SU-DHL-6 (cell line): ENCODE measurements around the gene ERCC3.
"Not testable (repeated sequence)": the region's sequence is repeated elsewhere in the genome, so short reads cannot be mapped to it uniquely, and the experiment has no call there.

Experiments used
- H2AFZ ChIP-seq: fragments of 200-600 bp; sonication (generic); 2 replicates; pipeline ENCODE4 v1.6.1; 2014; ENCODE audit warnings: low read depth, mild to moderate bottlenecking, moderate library complexity, mixed read lengths, antibody characterized with exemption, low read length; ENCODE audit not compliant: severe bottlenecking
- H3F3A ChIP-seq: fragments of 200-600 bp; shearing (Covaris generic); 2 replicates; pipeline ENCODE4 v1.6.0; 2016; ENCODE audit warnings: antibody characterized with exemption, mild to moderate bottlenecking; ENCODE audit not compliant: insufficient read depth
- H3K27ac ChIP-seq: fragments of 200-600 bp; sonication (generic); 2 replicates; pipeline ENCODE4 v1.5.1; 2016; ENCODE audit warnings: low read depth, mild to moderate bottlenecking, low read length, moderate library complexity, mixed read lengths
- H3K27me3 ChIP-seq: fragments of 200-600 bp; sonication (generic), shearing (Covaris generic); 2 replicates; pipeline ENCODE4 v1.6.0; 2014; ENCODE audit warnings: mild to moderate bottlenecking, low read length
- H3K36me3 ChIP-seq: fragments of 200-600 bp; sonication (generic); 2 replicates; pipeline ENCODE4 v1.6.1; 2014; ENCODE audit warnings: mild to moderate bottlenecking, low read length, mixed read lengths
- H3K4me2 ChIP-seq: fragments of 300-600, 200-600 bp; shearing (Covaris generic), sonication (generic); 2 replicates; pipeline ENCODE4 v1.6.0; 2014; ENCODE audit warnings: low read length, low read depth, mild to moderate bottlenecking; ENCODE audit not compliant: poor library complexity, severe bottlenecking
- H3K4me3 ChIP-seq: fragments of 200-600 bp; sonication (generic); 2 replicates; pipeline ENCODE4 v1.5.1; 2014; ENCODE audit warnings: antibody characterized with exemption, low read length, mild to moderate bottlenecking, mixed read lengths; ENCODE audit not compliant: insufficient read depth, poor library complexity, severe bottlenecking
- H3K79me2 ChIP-seq: fragments of 200-600 bp; sonication (generic); 2 replicates; pipeline ENCODE4 v1.6.1; 2014; ENCODE audit warnings: mild to moderate bottlenecking, low read length, moderate library complexity; ENCODE audit not compliant: insufficient read depth
- H3K9ac ChIP-seq: fragments of 200-600 bp; sonication (generic); 2 replicates; pipeline ENCODE4 v1.7.0; 2014; ENCODE audit warnings: mild to moderate bottlenecking, low read length
- H3K9me2 ChIP-seq: fragments of 200-600 bp; sonication (generic); replicated peaks from 2 replicates; pipeline ENCODE4 v1.6.1; 2014; ENCODE audit warnings: low read length; ENCODE audit not compliant: insufficient read depth
- H3K9me3 ChIP-seq: fragments of 200-600 bp; sonication (generic); 2 replicates; pipeline ENCODE4 v1.6.1; 2014; ENCODE audit warnings: low read length, mixed read lengths; ENCODE audit not compliant: insufficient read depth
- H4K20me1 ChIP-seq: fragments of 200-600 bp; sonication (generic); 2 replicates; pipeline ENCODE4 v1.6.1; 2014; ENCODE audit warnings: low read depth, mild to moderate bottlenecking, antibody characterized with exemption, low read length, moderate library complexity, mixed read lengths
- CTCF ChIP-seq: fragments of 200-600 bp; sonication (generic); IDR thresholded peaks from one replicate; pipeline ENCODE4 v1.5.1; 2017; ENCODE audit warnings: antibody characterized with exemption, mild to moderate bottlenecking, low read length, moderate library complexity; ENCODE audit not compliant: insufficient read depth, poor library complexity, severe bottlenecking
- EZH2phosphoT487 ChIP-seq: fragments of 200-600 bp; sonication (generic), shearing (Covaris generic); conservative IDR thresholded peaks from 2 replicates; pipeline ENCODE4 v1.6.1; 2018; ENCODE audit warnings: mild to moderate bottlenecking, antibody characterized with exemption, low read length, moderate library complexity, mixed read lengths

The ERCC3 gene

DNA sequence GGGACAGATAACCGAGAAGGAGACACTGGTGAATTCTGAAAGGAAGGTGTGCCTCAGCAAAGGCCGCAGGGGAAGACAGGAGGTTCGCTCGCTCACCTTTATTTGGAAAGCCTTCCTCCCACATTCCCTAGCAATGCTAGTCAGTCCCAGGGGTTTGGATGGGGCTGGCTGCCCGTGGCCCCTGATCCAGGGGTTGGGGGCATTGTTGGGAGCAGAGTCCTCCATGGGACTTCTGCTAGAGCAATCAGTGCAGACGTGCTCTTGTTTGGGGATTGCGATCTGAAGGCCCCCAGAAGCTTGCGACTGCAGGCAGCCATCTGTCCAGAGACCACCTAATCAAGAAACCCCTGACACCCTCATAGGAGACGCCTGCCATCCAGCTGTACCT lies 67.8 kb downstream of the ERCC3 start:
- H3K36me3 ChIP-seq: no peaks in the 10 kb centered on the region
- H3F3A ChIP-seq: no peaks in the 10 kb centered on the region
- no peak overlapping the region for H3K9ac ChIP-seq
- no peaks in the 10 kb centered on the region for H3K9me2 ChIP-seq
- no peak for TF ChIP-seq EZH2phosphoT487
- no peak for TF ChIP-seq CTCF
- H3K27ac ChIP-seq: no peak overlapping the region
- no peaks in the 10 kb centered on the region for H3K9me3 ChIP-seq
- H3K4me3 ChIP-seq: no peak overlapping the region
- no peak overlapping the region for H2AFZ ChIP-seq
- H3K79me2 ChIP-seq: no peaks in the 10 kb centered on the region
- no peaks in the 10 kb centered on the region for H4K20me1 ChIP-seq
- H3K27me3 ChIP-seq: no peaks in the 10 kb centered on the region
- H3K4me2 ChIP-seq: no peak overlapping the region

DNA sequence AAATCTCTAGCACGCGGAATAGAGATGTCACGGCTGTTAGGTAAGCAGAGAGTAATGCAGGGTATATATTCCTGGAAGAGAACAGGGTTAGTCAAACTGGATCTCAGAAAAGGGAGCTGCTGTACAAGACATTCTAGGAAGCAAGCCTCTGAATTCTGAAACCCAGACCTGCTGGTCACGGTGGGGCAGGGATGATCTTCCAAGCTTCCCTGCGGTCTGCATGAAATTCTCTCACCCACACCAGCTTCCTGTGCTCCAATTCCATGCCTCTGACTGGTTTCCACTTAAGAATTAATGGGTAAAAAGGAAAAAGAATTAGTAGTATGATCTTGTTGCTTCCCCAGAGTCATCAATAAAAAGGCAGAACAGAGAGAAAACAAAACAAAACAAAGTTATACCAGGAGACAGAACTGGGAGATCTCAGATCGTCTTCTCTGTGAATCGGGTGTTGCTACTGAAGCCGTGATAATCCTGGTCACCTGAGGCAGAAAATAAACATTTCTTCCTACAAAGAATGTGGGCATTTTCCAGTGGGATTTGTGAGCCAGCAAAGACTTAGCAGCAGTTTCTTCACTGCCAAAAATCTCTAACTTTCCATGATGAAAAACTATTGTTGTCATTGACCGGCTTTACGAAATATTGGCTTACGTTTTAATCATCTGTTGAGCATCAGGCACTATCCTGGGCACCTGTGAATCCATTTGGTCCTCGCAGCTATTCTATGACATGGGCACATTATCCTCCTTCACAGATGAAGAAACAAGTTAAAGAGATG lies 68.6 kb downstream of the ERCC3 start:
- H3K4me3 ChIP-seq: no peak overlapping the region
- H3K9me3 ChIP-seq: no peaks in the 10 kb centered on the region
- no peaks in the 10 kb centered on the region for H3F3A ChIP-seq
- no peaks in the 10 kb centered on the region for H3K79me2 ChIP-seq
- no peak overlapping the region for H3K27ac ChIP-seq
- H3K9me2 ChIP-seq: no peaks in the 10 kb centered on the region
- no peak overlapping the region for H3K4me2 ChIP-seq
- no peaks in the 10 kb centered on the region for H3K27me3 ChIP-seq
- H3K36me3 ChIP-seq: no peaks in the 10 kb centered on the region
- TF ChIP-seq CTCF (no peak), EZH2phosphoT487 (no peak)
- no peak overlapping the region for H2AFZ ChIP-seq
- no peak overlapping the region for H3K9ac ChIP-seq
- no peaks in the 10 kb centered on the region for H4K20me1 ChIP-seq

GRCh38 chr2:127224135-127224534 lies 69.8 kb downstream of the ERCC3 start:
- not testable (repeated sequence) for H4K20me1 ChIP-seq, H3F3A ChIP-seq

DNA sequence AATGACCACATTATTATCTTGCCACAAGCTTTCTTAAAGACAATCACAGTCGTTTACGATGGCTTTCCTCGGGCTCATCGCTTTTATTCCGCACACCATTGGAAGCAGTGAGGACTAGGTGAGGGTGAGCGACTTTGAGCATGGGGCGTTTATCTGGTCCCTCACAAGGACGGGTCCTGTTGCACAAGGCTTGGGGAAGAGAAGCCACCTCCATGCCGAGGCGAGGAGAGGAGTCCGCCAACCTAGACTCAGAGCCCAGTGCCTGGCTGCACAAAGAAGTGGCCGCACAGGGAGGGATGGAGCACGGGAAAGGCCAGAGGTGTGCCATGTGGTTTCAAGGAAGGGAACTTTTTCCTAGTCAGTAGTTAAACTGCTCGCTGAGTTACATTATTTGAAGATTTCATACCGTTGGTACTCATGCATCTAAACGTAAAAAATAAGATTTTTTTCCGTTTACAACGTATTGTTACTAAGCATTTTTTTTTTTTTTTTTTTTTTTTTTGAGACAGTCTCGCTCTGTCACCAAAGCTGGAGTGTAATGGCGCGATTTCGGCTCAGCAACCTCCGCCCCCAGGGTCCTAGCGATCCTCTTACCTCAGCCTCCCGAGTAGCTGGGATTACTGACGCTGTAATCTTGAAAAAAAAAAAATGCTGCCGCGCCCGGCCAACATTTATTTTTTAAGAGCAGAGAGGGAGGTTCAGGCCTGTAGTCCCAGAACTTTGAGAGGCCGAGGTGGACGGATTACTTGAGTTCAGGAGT lies 73.0 kb downstream of the ERCC3 start:
- no peak overlapping the region for H2AFZ ChIP-seq
- no peaks in the 10 kb centered on the region for H4K20me1 ChIP-seq
- H3K27me3 ChIP-seq: no peaks in the 10 kb centered on the region
- no peaks in the 10 kb centered on the region for H3K36me3 ChIP-seq
- H3K9me2 ChIP-seq: no peaks in the 10 kb centered on the region
- H3K79me2 ChIP-seq: no peaks in the 10 kb centered on the region
- no peaks in the 10 kb centered on the region for H3F3A ChIP-seq
- H3K9me3 ChIP-seq: no peaks in the 10 kb centered on the region
- no peak overlapping the region for H3K4me2 ChIP-seq
- no peak overlapping the region for H3K4me3 ChIP-seq
- TF ChIP-seq EZH2phosphoT487 (no peak), CTCF (no peak)
- H3K9ac ChIP-seq: no peak overlapping the region
- H3K27ac ChIP-seq: no peak overlapping the region

More at GRCh38 chr2:127224135-127224534, 69.8 kb downstream of the ERCC3 start:
- not testable (repeated sequence) for H2AFZ ChIP-seq, H3K4me3 ChIP-seq, H3K4me2 ChIP-seq, H3K9ac ChIP-seq, H3K9me2 ChIP-seq, H3K79me2 ChIP-seq, H3K9me3 ChIP-seq, H3K36me3 ChIP-seq, H3K27ac ChIP-seq, H3K27me3 ChIP-seq
